ENCODE measurements around the gene CD46.

DNA sequence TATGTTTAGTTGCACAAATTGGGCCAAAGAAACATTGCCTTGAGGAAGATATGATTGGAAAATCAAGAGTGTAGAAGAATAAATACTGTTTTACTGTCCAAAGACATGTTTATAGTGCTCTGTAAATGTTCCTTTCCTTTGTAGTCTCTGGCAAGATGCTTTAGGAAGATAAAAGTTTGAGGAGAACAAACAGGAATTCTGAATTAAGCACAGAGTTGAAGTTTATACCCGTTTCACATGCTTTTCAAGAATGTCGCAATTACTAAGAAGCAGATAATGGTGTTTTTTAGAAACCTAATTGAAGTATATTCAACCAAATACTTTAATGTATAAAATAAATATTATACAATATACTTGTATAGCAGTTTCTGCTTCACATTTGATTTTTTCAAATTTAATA lies 43.0 kb downstream of the CD46 start:
- TF ChIP-seq, protein P1, sequence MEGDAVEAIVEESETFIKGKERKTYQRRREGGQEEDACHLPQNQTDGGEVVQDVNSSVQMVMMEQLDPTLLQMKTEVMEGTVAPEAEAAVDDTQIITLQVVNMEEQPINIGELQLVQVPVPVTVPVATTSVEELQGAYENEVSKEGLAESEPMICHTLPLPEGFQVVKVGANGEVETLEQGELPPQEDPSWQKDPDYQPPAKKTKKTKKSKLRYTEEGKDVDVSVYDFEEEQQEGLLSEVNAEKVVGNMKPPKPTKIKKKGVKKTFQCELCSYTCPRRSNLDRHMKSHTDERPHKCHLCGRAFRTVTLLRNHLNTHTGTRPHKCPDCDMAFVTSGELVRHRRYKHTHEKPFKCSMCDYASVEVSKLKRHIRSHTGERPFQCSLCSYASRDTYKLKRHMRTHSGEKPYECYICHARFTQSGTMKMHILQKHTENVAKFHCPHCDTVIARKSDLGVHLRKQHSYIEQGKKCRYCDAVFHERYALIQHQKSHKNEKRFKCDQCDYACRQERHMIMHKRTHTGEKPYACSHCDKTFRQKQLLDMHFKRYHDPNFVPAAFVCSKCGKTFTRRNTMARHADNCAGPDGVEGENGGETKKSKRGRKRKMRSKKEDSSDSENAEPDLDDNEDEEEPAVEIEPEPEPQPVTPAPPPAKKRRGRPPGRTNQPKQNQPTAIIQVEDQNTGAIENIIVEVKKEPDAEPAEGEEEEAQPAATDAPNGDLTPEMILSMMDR (IDR thresholded peaks at IDR 0.05), result no peak
- TF ChIP-seq POLR2A (IDR thresholded peaks at IDR 0.05), result no peak

All from heart left ventricle (tissue), 13 donors.